ENCODE data around the gene SLC25A5.
"Not testable (repeated sequence)": the region's sequence is repeated elsewhere in the genome, so short reads cannot be mapped to it uniquely, and the experiment has no call there.

Gene SLC25A5

GRCh38 chrX:119467842-119468550 lies at the start of gene SLC25A5:
SLC25A5 (plus strand) TSS chrX:119468444; CDS start chrX:119468516, 72 bp downstream.
- H3K4me3 ChIP-seq (ENCODE audit: low read length), result peak within 1 kb of the TSS; percentile 86
- H3K27ac ChIP-seq (ENCODE audit: low read length), result peak within 1 kb of the TSS; percentile 65
- no peaks in the 10 kb centered on the region for H3K9me3 ChIP-seq (ENCODE audit: insufficient read depth, low read depth, low read length)
- peaks cover 6% of the 10 kb centered on the region; the same call in 1 of the 2 replicates for H3K4me1 ChIP-seq (ENCODE audit: insufficient read depth, low read length)
- H3K27me3 ChIP-seq (ENCODE audit: insufficient read depth, low read length), result no peaks in the 10 kb centered on the region
- H3K9ac ChIP-seq (ENCODE audit: low read depth, low read length), result peak within 1 kb of the TSS; percentile 90
- H3K36me3 ChIP-seq (ENCODE audit: insufficient read depth, low read depth, low read length), result peaks cover 24% of the 10 kb centered on the region

- Histone ChIP-seq H3K27me3 (ENCODE audit: insufficient read depth, low read length) (no peaks in the 10 kb centered on the region), H3K9ac (ENCODE audit: low read depth, low read length) (no peak overlapping the region), H3K36me3 (ENCODE audit: insufficient read depth, low read depth, low read length) (no peaks in the 10 kb centered on the region), H3K4me3 (ENCODE audit: low read length) (no peak overlapping the region), H3K4me1 (ENCODE audit: insufficient read depth, low read length) (no peaks in the 10 kb centered on the region; the same call in 1 of the 2 replicates), H3K9me3 (ENCODE audit: insufficient read depth, low read depth, low read length) (no peaks in the 10 kb centered on the region), H3K27ac (ENCODE audit: low read length) (no peak overlapping the region)
These were observed 49.1 kb upstream of the SLC25A5 start for GRCh38 chrX:119419146-119419545.

- Histone ChIP-seq H3K27ac (ENCODE audit: low read length) (no peak overlapping the region), H3K36me3 (ENCODE audit: insufficient read depth, low read depth, low read length) (no peaks in the 10 kb centered on the region), H3K9ac (ENCODE audit: low read depth, low read length) (no peak overlapping the region), H3K4me1 (ENCODE audit: insufficient read depth, low read length) (no peaks in the 10 kb centered on the region; the same call in 1 of the 2 replicates), H3K9me3 (ENCODE audit: insufficient read depth, low read depth, low read length) (no peaks in the 10 kb centered on the region), H3K4me3 (ENCODE audit: low read length) (no peak overlapping the region), H3K27me3 (ENCODE audit: insufficient read depth, low read length) (no peaks in the 10 kb centered on the region)
These were observed 48.3 kb upstream of the SLC25A5 start for GRCh38 chrX:119419898-119420297.

- H3K9me3 ChIP-seq (ENCODE audit: insufficient read depth, low read depth, low read length), result no peaks in the 10 kb centered on the region
- H3K27ac ChIP-seq (ENCODE audit: low read length), result no peak overlapping the region
- no peak overlapping the region for H3K4me3 ChIP-seq (ENCODE audit: low read length)
- no peaks in the 10 kb centered on the region for H3K27me3 ChIP-seq (ENCODE audit: insufficient read depth, low read length)
- H3K4me1 ChIP-seq (ENCODE audit: insufficient read depth, low read length), result no peaks in the 10 kb centered on the region; the same call in 1 of the 2 replicates
- no peaks in the 10 kb centered on the region for H3K36me3 ChIP-seq (ENCODE audit: insufficient read depth, low read depth, low read length)
- H3K9ac ChIP-seq (ENCODE audit: low read depth, low read length), result no peak overlapping the region
These were observed 47.1 kb upstream of the SLC25A5 start for GRCh38 chrX:119421016-119421705.

GRCh38 chrX:119423631-119424030 lies 44.6 kb upstream of the SLC25A5 start:
- no peaks in the 10 kb centered on the region for H3K27me3 ChIP-seq (ENCODE audit: insufficient read depth, low read length)
- no peaks in the 10 kb centered on the region; the same call in 1 of the 2 replicates for H3K4me1 ChIP-seq (ENCODE audit: insufficient read depth, low read length)
- no peaks in the 10 kb centered on the region for H3K9me3 ChIP-seq (ENCODE audit: insufficient read depth, low read depth, low read length)
- no peak overlapping the region for H3K27ac ChIP-seq (ENCODE audit: low read length)
- H3K9ac ChIP-seq (ENCODE audit: low read depth, low read length), result no peak overlapping the region
- no peaks in the 10 kb centered on the region for H3K36me3 ChIP-seq (ENCODE audit: insufficient read depth, low read depth, low read length)
- H3K4me3 ChIP-seq (ENCODE audit: low read length), result no peak overlapping the region

- Histone ChIP-seq H3K9ac (ENCODE audit: low read depth, low read length) (no peak overlapping the region), H3K9me3 (ENCODE audit: insufficient read depth, low read depth, low read length) (no peaks in the 10 kb centered on the region)
These were observed 43.2 kb upstream of the SLC25A5 start for GRCh38 chrX:119424999-119425398.

GRCh38 chrX:119427024-119427794 lies 41.0 kb upstream of the SLC25A5 start:
- Histone ChIP-seq H3K4me3 (ENCODE audit: low read length) (no peak overlapping the region), H3K27me3 (ENCODE audit: insufficient read depth, low read length) (no peaks in the 10 kb centered on the region), H3K9me3 (ENCODE audit: insufficient read depth, low read depth, low read length) (no peaks in the 10 kb centered on the region), H3K9ac (ENCODE audit: low read depth, low read length) (no peak overlapping the region), H3K36me3 (ENCODE audit: insufficient read depth, low read depth, low read length) (no peaks in the 10 kb centered on the region), H3K27ac (ENCODE audit: low read length) (no peak overlapping the region), H3K4me1 (ENCODE audit: insufficient read depth, low read length) (no peaks in the 10 kb centered on the region; the same call in 1 of the 2 replicates)

More at GRCh38 chrX:119424999-119425398, 43.2 kb upstream of the SLC25A5 start:
- Histone ChIP-seq H3K36me3 (ENCODE audit: insufficient read depth, low read depth, low read length) (no peaks in the 10 kb centered on the region), H3K4me1 (ENCODE audit: insufficient read depth, low read length) (no peaks in the 10 kb centered on the region; the same call in 1 of the 2 replicates), H3K4me3 (ENCODE audit: low read length) (no peak overlapping the region), H3K27ac (ENCODE audit: low read length) (no peak overlapping the region), H3K27me3 (ENCODE audit: insufficient read depth, low read length) (no peaks in the 10 kb centered on the region)

GRCh38 chrX:119427795-119428185 lies 40.5 kb upstream of the SLC25A5 start:
- no peaks in the 10 kb centered on the region; the same call in 1 of the 2 replicates for H3K4me1 ChIP-seq (ENCODE audit: insufficient read depth, low read length)
- no peaks in the 10 kb centered on the region for H3K36me3 ChIP-seq (ENCODE audit: insufficient read depth, low read depth, low read length)
- no peaks in the 10 kb centered on the region for H3K27me3 ChIP-seq (ENCODE audit: insufficient read depth, low read length)
- no peak overlapping the region for H3K27ac ChIP-seq (ENCODE audit: low read length)
- H3K9ac ChIP-seq (ENCODE audit: low read depth, low read length), result no peak overlapping the region
- H3K9me3 ChIP-seq (ENCODE audit: insufficient read depth, low read depth, low read length), result no peaks in the 10 kb centered on the region
- H3K4me3 ChIP-seq (ENCODE audit: low read length), result no peak overlapping the region

- Histone ChIP-seq H3K9me3 (ENCODE audit: insufficient read depth, low read depth, low read length) (no peaks in the 10 kb centered on the region), H3K27me3 (ENCODE audit: insufficient read depth, low read length) (no peaks in the 10 kb centered on the region), H3K9ac (ENCODE audit: low read depth, low read length) (no peak overlapping the region), H3K4me3 (ENCODE audit: low read length) (no peak overlapping the region), H3K36me3 (ENCODE audit: insufficient read depth, low read depth, low read length) (no peaks in the 10 kb centered on the region), H3K4me1 (ENCODE audit: insufficient read depth, low read length) (no peaks in the 10 kb centered on the region; the same call in 1 of the 2 replicates), H3K27ac (ENCODE audit: low read length) (no peak overlapping the region)
These were observed 38.8 kb upstream of the SLC25A5 start for GRCh38 chrX:119429471-119429870.

- H3K4me3 ChIP-seq (ENCODE audit: low read length); H3K9me3 ChIP-seq (ENCODE audit: insufficient read depth, low read depth, low read length); H3K9ac ChIP-seq (ENCODE audit: low read depth, low read length); H3K27me3 ChIP-seq (ENCODE audit: insufficient read depth, low read length); H3K4me1 ChIP-seq (ENCODE audit: insufficient read depth, low read length); H3K27ac ChIP-seq (ENCODE audit: low read length); H3K36me3 ChIP-seq (ENCODE audit: insufficient read depth, low read depth, low read length): not testable (repeated sequence)
These were observed 26.9 kb upstream of the SLC25A5 start for GRCh38 chrX:119441295-119441694.

GRCh38 chrX:119442286-119442685 lies 26.0 kb upstream of the SLC25A5 start:
- H3K9ac ChIP-seq (ENCODE audit: low read depth, low read length), result no peak overlapping the region
- H3K27ac ChIP-seq (ENCODE audit: low read length), result no peak overlapping the region
- H3K36me3 ChIP-seq (ENCODE audit: insufficient read depth, low read depth, low read length), result no peaks in the 10 kb centered on the region
- no peaks in the 10 kb centered on the region for H3K9me3 ChIP-seq (ENCODE audit: insufficient read depth, low read depth, low read length)
- H3K4me3 ChIP-seq (ENCODE audit: low read length), result no peak overlapping the region
- no peaks in the 10 kb centered on the region for H3K27me3 ChIP-seq (ENCODE audit: insufficient read depth, low read length)
- H3K4me1 ChIP-seq (ENCODE audit: insufficient read depth, low read length), result no peaks in the 10 kb centered on the region

Data from iPS-20b (cell line).